ENCODE results near the gene RINL. TPM values are rescaled to one million over a fixed set of nuclear protein-coding genes. Genes with fewer than 3 reads are reported as not detected.
"Not testable (repeated sequence)": the region's sequence is repeated elsewhere in the genome, so short reads cannot be mapped to it uniquely, and the experiment has no call there.

Gene RINL
- total RNA-seq, 1 donor from 2014 or later, result 4.1 TPM

- not testable (repeated sequence) for ATAC-seq; DNase-seq (ENCODE audit: missing footprints)
- intact Hi-C loops (cut with DNase I), result loop anchor here (5.0 to 10.0 kb wide), 2 partner anchors 208 to 1430 kb away; partner anchors contain the start of genes ACTN4 and AKT2
Measured at GRCh38 chr19:38854961-38855360, 23.1 kb downstream of the RINL start.

GRCh38 chr19:38853214-38853613 lies 24.9 kb downstream of the RINL start:
- intact Hi-C loops (cut with DNase I), result loop anchor here (5.0 to 10.0 kb wide), 2 partner anchors 206 to 1432 kb away; partner anchors contain the start of genes ACTN4 and AKT2
- DNase-seq (ENCODE audit: missing footprints) (no peak), ATAC-seq (no peak)

- peak; percentile 81 for DNase-seq (ENCODE audit: missing footprints)
- intact Hi-C loops (cut with DNase I), result loop anchor here (5.0 to 10.0 kb wide), 2 partner anchors 205 to 1432 kb away; partner anchors contain the start of genes ACTN4 and AKT2
- no peak for ATAC-seq
Measured at GRCh38 chr19:38852231-38853044, 25.6 kb downstream of the RINL start.

- intact Hi-C loops (cut with DNase I), result loop anchor here (5.0 to 10.0 kb wide), 2 partner anchors 204 to 1433 kb away; partner anchors contain the start of genes ACTN4 and AKT2
- DNase-seq (ENCODE audit: missing footprints), result peak; percentile 96
- ATAC-seq, result peak; percentile 55
Measured at GRCh38 chr19:38851622-38852230, 26.3 kb downstream of the RINL start.

GRCh38 chr19:38850976-38851621 lies 27.0 kb downstream of the RINL start:
- intact Hi-C loops (cut with DNase I), result loop anchor here (1.0 to 10.0 kb wide), 3 partner anchors 20 to 1434 kb away; partner anchors contain the start of genes ACTN4, AKT2 and ECH1
- ATAC-seq (no peak), DNase-seq (ENCODE audit: missing footprints) (no peak)

GRCh38 chr19:38850436-38850975 lies 27.6 kb downstream of the RINL start:
- ATAC-seq (peak; percentile 90), DNase-seq (ENCODE audit: missing footprints) (peak; percentile 99)
- intact Hi-C loops (cut with DNase I), result loop anchor here (1.0 to 10.0 kb wide), 3 partner anchors 19 to 1434 kb away; partner anchors contain the start of genes ACTN4, AKT2 and ECH1

- DNase-seq (ENCODE audit: missing footprints) (peak; percentile 99), ATAC-seq (peak; percentile 81)
- intact Hi-C loops (cut with DNase I), result loop anchor here (1.0 to 10.0 kb wide), 4 partner anchors 19 to 1435 kb away; partner anchors contain the start of genes ACTN4, AKT2, ECH1 and NFKBIB
Measured at GRCh38 chr19:38849860-38850435, 28.1 kb downstream of the RINL start, which contains the start of gene HNRNPL. Gene HNRNPL, minus strand, starts transcription at chr19:38849986. Its CDS starts 20 bp downstream, at chr19:38849966.

GRCh38 chr19:38849147-38849859 lies 28.8 kb downstream of the RINL start:
- ATAC-seq (peak; percentile 59), DNase-seq (ENCODE audit: missing footprints) (peak; percentile 98)
- intact Hi-C loops (cut with DNase I), result loop anchor here (1.0 kb wide), 1 partner anchor 50 kb away; the partner anchor contains the start of genes NFKBIB and SIRT2

- ATAC-seq (no peak), DNase-seq (ENCODE audit: missing footprints) (no peak)
- intact Hi-C loops (cut with DNase I), result loop anchor here (1.0 kb wide), 1 partner anchor 51 kb away; the partner anchor contains the start of genes NFKBIB and SIRT2
Measured at GRCh38 chr19:38848299-38849146, 29.6 kb downstream of the RINL start.

- DNase-seq (ENCODE audit: missing footprints), result no peak
- intact Hi-C loops (cut with DNase I), result no loop called here
- no peak for ATAC-seq
Measured at GRCh38 chr19:38846097-38846496, 32.0 kb downstream of the RINL start.

GRCh38 chr19:38845374-38846024 lies 32.6 kb downstream of the RINL start:
- DNase-seq (ENCODE audit: missing footprints) (no peak), ATAC-seq (no peak)
- intact Hi-C loops (cut with DNase I), result no loop called here

- intact Hi-C loops (cut with DNase I), result no loop called here
- DNase-seq (ENCODE audit: missing footprints) (no peak), ATAC-seq (no peak)
Measured at GRCh38 chr19:38844093-38844686, 33.9 kb downstream of the RINL start.

GRCh38 chr19:38843175-38843758 lies 34.8 kb downstream of the RINL start:
- no peak for ATAC-seq
- intact Hi-C loops (cut with DNase I), result no loop called here
- no peak for DNase-seq (ENCODE audit: missing footprints)

- intact Hi-C loops (cut with DNase I), result no loop called here
- no peak for DNase-seq (ENCODE audit: missing footprints)
- ATAC-seq, result no peak
Measured at GRCh38 chr19:38842439-38843174, 35.5 kb downstream of the RINL start.

Data from Right ventricle myocardium inferior (tissue), 1 donor.